Sigmoid colon (tissue), 4 donors: ENCODE results near the gene POLR2J2.
"Not testable (repeated sequence)": the region's sequence is repeated elsewhere in the genome, so short reads cannot be mapped to it uniquely, and the experiment has no call there.

Source experiments
- CTCF ChIP-seq, 4 experiments: fragments of 450-650 bp in 3 of 4; fragments of 200-600 bp in 1 of 4; IDR thresholded peaks; one replicate each; pipeline ENCODE4 v1.5.1; 2016 to 2019; ENCODE audit warnings: antibody characterized with exemption in 4 of 4, mild to moderate bottlenecking in 3 of 4, moderate library complexity in 2 of 4
- EP300 ChIP-seq, 4 donors: sonication (generic); formaldehyde crosslinking; IDR thresholded peaks; one replicate each; pipeline ENCODE4 v1.6.1; 2017; ENCODE audit warnings: antibody characterized with exemption in 4 of 4
- POLR2A ChIP-seq, 2 donors: fragments of 450-650 bp; IDR thresholded peaks; one replicate each; pipeline ENCODE4 v1.6.1; 2016; ENCODE audit warnings: antibody characterized with exemption in 2 of 2, mild to moderate bottlenecking in 2 of 2, moderate library complexity in 2 of 2
- POLR2AphosphoS5 ChIP-seq, 4 donors: sonication (generic); formaldehyde crosslinking; IDR thresholded peaks; one replicate each; pipeline ENCODE4 v1.6.1; 2017; ENCODE audit warnings: antibody characterized with exemption in 4 of 4

DNA sequence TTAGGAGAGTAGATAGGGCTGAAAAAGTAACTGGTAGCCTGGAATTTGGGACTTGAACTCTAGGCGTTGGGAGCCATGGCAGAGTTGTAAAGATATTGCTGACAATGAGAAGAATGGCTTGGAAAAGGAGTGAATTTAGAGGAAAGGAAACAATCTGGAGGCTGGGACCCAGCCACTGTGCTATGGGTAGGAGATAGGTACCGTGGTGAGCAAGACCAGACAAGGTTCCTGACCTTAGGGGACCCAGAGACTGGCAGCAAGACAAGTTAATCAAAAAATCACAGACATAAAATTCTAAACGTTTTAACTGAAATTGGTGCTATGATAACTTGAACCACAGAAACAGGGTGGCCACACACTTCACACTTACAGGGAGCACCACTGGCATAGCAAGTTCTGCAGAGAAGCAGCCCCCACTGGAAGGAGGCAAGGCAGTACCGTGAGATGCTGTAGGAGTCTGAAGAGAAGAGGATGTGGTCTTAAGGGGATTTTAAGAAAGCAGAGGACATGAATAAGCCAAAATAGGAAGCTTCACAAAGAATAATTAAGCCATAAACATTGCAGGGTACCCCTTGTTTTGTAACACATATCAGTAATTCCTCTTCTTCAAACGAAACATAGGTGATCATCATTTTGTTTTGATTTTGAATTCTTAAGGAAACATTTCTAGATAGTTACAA is 41.7 kb upstream of the POLR2J2 start:
- not testable (repeated sequence) for TF ChIP-seq CTCF, POLR2A, POLR2AphosphoS5, EP300 (IDR thresholded peaks at IDR 0.05)
